22Rv1 (cell line): Measurements from ENCODE around the gene FGF3.

Experiments used
- ZFX ChIP-seq: fragments of 450-650 bp; IDR thresholded peaks from 2 replicates; pipeline ENCODE4 v1.6.1; 2017; ENCODE audit warnings: antibody characterized with exemption, borderline replicate concordance
- TF ChIP-seq, protein P1 (sequence below): fragments of 450-650 bp; IDR thresholded peaks from 2 replicates; pipeline ENCODE4 v1.5.1; 2017; ENCODE audit warnings: mild to moderate bottlenecking

- TF ChIP-seq, protein P1, sequence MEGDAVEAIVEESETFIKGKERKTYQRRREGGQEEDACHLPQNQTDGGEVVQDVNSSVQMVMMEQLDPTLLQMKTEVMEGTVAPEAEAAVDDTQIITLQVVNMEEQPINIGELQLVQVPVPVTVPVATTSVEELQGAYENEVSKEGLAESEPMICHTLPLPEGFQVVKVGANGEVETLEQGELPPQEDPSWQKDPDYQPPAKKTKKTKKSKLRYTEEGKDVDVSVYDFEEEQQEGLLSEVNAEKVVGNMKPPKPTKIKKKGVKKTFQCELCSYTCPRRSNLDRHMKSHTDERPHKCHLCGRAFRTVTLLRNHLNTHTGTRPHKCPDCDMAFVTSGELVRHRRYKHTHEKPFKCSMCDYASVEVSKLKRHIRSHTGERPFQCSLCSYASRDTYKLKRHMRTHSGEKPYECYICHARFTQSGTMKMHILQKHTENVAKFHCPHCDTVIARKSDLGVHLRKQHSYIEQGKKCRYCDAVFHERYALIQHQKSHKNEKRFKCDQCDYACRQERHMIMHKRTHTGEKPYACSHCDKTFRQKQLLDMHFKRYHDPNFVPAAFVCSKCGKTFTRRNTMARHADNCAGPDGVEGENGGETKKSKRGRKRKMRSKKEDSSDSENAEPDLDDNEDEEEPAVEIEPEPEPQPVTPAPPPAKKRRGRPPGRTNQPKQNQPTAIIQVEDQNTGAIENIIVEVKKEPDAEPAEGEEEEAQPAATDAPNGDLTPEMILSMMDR = no peak
- TF ChIP-seq ZFX = no peak
Observed at GRCh38 chr11:69791276-69792180, 27.7 kb downstream of the FGF3 start.
